Fibroblast of lung (primary cell): ENCODE measurements around the gene TBXAS1. TPM values are rescaled to one million over a fixed set of nuclear protein-coding genes. Genes with fewer than 3 reads are reported as not detected.

Experiments
- DNase-seq, 2 donors: peaks; one replicate each; pipeline versions ENCODE4 v3.0.0 to v3.0.0-alpha.2; 2010; ENCODE audit warnings: low read depth in 2 of 2
- H2AFZ ChIP-seq: 2 replicates; pipeline ENCODE4 v1.5.1; 2012; ENCODE audit warnings: low read length, control low read depth, inconsistent platforms
- H3K27ac ChIP-seq: 2 replicates; pipeline ENCODE4 v1.5.1; 2011; ENCODE audit warnings: low read length, control low read depth; ENCODE audit not compliant: insufficient read depth
- H3K27me3 ChIP-seq: 2 replicates; pipeline ENCODE4 v1.5.1; 2011; ENCODE audit warnings: mild to moderate bottlenecking, low read length; ENCODE audit not compliant: control insufficient read depth, insufficient read depth
- H3K36me3 ChIP-seq: 2 replicates; pipeline ENCODE4 v1.5.1; 2011; ENCODE audit warnings: low read length; ENCODE audit not compliant: control insufficient read depth, insufficient read depth
- H3K4me1 ChIP-seq: 2 replicates; pipeline ENCODE4 v1.5.1; 2011; ENCODE audit warnings: low read length; ENCODE audit not compliant: control insufficient read depth, insufficient read depth; ENCODE audit errors: extremely low read depth
- H3K4me2 ChIP-seq: 2 replicates; pipeline ENCODE4 v1.5.1; 2011; ENCODE audit warnings: low read length, control low read depth; ENCODE audit not compliant: insufficient read depth; ENCODE audit errors: extremely low read depth
- H3K4me3 ChIP-seq, 4 experiments: fragments of 200-600 bp in 1 of 4; sonication (generic) in 1 of 4; replicated peaks in 1 of 4; 2 replicates each; pipeline ENCODE4 v1.5.1; 2011 to 2016; ENCODE audit warnings: low read length in 4 of 4, low read depth in 3 of 4, mild to moderate bottlenecking in 3 of 4, control low read depth in 2 of 4, inconsistent platforms in 1 of 4, mixed read lengths in 1 of 4; ENCODE audit not compliant: insufficient read depth in 1 of 4; ENCODE audit errors: control extremely low read depth in 1 of 4
- H3K79me2 ChIP-seq: 2 replicates; pipeline ENCODE4 v1.5.1; 2012; ENCODE audit warnings: mild to moderate bottlenecking, low read length, inconsistent platforms; ENCODE audit not compliant: control insufficient read depth, insufficient read depth
- H3K9ac ChIP-seq: 2 replicates; pipeline ENCODE4 v1.5.1; 2011; ENCODE audit warnings: mild to moderate bottlenecking, low read length, control low read depth; ENCODE audit not compliant: insufficient read depth
- H3K9me3 ChIP-seq: 2 replicates; pipeline ENCODE4 v1.5.1; 2012; ENCODE audit warnings: low read depth, low read length; ENCODE audit not compliant: control insufficient read depth, insufficient read depth
- H4K20me1 ChIP-seq: 2 replicates; pipeline ENCODE4 v1.5.1; 2011; ENCODE audit warnings: low read length; ENCODE audit not compliant: control insufficient read depth, insufficient read depth; ENCODE audit errors: extremely low read depth
- EZH2 ChIP-seq: IDR thresholded peaks from 2 replicates; pipeline ENCODE4 v1.5.1; 2012; ENCODE audit warnings: low read length, control low read depth, mild to moderate bottlenecking; ENCODE audit errors: missing control alignments
- polyA plus RNA-seq, 2 donors: library from polyadenylated mRNA; depleted of rRNA in 1 of 2; stranded (reverse) in 1 of 2; unstranded in 1 of 2; fragments of >200 nt; gene quantifications; 2 replicates each; pipeline ENCODE4 v1.2.1, GENCODE V29; 2011 to 2012; ENCODE audit warnings: missing spikeins in 1 of 2
- total RNA-seq: library from RNA; depleted of rRNA; stranded (reverse); fragments of >200 nt; gene quantifications from 2 replicates; pipeline ENCODE4 v1.2.1, GENCODE V29; 2014
- TF ChIP-seq, protein P1 (sequence below), 2 donors: IDR thresholded peaks in 1 of 2; conservative IDR thresholded peaks in 1 of 2; 1 replicate in 1 of 2; 2 replicates in 1 of 2; pipeline ENCODE4 v1.5.1; 2011 to 2012; ENCODE audit warnings: low read length in 2 of 2, control low read depth in 1 of 2, inconsistent platforms in 1 of 2, low read depth in 1 of 2, mild to moderate bottlenecking in 1 of 2

TBXAS1 gene
- total and polyA plus RNA-seq, 2 donors (not counting 1 experiment from before 2014, with no cell fraction given), result 1.5 to 2.1 TPM

DNA sequence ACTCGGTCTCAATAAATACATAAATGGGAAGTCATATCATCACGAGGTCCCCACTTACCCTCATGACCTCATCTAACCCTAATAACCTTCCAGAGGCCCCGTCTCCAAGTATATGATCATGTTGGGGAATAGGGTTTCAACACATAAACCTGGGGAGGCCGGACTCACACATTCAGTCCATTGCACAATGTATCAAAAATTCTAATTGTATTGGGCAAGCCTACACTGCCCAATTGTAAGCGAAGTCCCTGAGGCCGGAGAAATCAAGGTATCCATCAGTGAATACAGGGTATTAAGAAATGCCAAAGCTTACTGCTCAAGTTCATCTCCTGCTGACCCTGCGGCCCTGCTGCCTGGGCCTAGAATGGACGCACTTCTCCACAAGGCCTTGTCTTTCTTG is 164.1 kb downstream of the TBXAS1 start:
- no peak overlapping the region for H3K9ac ChIP-seq
- no peaks in the 10 kb centered on the region for H3K27me3 ChIP-seq
- H3K27ac ChIP-seq, result no peak overlapping the region
- H2AFZ ChIP-seq, result no peak overlapping the region
- peaks cover 7% of the 10 kb centered on the region for H3K4me1 ChIP-seq
- H3K4me2 ChIP-seq, result no peak overlapping the region
- H3K4me3 ChIP-seq, result no peak overlapping the region
- no peaks in the 10 kb centered on the region for H4K20me1 ChIP-seq
- H3K9me3 ChIP-seq, result no peaks in the 10 kb centered on the region
- no peaks in the 10 kb centered on the region for H3K79me2 ChIP-seq
- H3K36me3 ChIP-seq, result no peaks in the 10 kb centered on the region
- TF ChIP-seq, protein P1, sequence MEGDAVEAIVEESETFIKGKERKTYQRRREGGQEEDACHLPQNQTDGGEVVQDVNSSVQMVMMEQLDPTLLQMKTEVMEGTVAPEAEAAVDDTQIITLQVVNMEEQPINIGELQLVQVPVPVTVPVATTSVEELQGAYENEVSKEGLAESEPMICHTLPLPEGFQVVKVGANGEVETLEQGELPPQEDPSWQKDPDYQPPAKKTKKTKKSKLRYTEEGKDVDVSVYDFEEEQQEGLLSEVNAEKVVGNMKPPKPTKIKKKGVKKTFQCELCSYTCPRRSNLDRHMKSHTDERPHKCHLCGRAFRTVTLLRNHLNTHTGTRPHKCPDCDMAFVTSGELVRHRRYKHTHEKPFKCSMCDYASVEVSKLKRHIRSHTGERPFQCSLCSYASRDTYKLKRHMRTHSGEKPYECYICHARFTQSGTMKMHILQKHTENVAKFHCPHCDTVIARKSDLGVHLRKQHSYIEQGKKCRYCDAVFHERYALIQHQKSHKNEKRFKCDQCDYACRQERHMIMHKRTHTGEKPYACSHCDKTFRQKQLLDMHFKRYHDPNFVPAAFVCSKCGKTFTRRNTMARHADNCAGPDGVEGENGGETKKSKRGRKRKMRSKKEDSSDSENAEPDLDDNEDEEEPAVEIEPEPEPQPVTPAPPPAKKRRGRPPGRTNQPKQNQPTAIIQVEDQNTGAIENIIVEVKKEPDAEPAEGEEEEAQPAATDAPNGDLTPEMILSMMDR (conservative IDR thresholded peaks at IDR 0.05 in 1 of 2, IDR thresholded peaks at IDR 0.05 in 1 of 2; ENCODE audit: low read depth in 1 of 2, low read length in 2 of 2), result no peak
- TF ChIP-seq EZH2, result no peak
- DNase-seq, result no peak

DNA sequence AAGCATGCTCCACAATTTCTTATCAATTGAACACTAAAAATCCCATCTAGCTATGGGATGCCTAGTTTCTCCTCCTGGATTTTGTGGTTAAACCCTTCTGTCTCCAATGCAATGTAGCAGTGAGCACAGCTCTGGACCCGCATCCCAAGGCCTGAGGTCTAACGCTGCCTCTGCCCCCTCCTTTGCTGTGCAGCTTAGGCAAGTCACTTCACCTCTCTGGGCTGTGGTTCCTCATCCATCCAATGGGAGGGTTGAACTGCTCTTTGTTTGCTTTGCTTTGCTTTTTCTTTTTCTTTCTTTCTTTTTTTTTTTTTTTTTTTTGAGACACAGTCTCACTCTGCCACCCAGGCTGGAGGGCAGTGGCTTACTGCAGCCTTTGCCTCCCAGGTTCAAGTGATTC is 164.5 kb downstream of the TBXAS1 start:
- Histone ChIP-seq H3K4me3 (no peak overlapping the region), H3K9ac (no peak overlapping the region), H3K79me2 (no peaks in the 10 kb centered on the region), H4K20me1 (no peaks in the 10 kb centered on the region), H3K27ac (no peak overlapping the region), H3K9me3 (no peaks in the 10 kb centered on the region), H3K4me1 (peaks cover 7% of the 10 kb centered on the region), H3K36me3 (no peaks in the 10 kb centered on the region), H3K27me3 (no peaks in the 10 kb centered on the region), H2AFZ (no peak overlapping the region), H3K4me2 (no peak overlapping the region)
- DNase-seq, result no peak
- TF ChIP-seq, protein P1 (conservative IDR thresholded peaks at IDR 0.05 in 1 of 2, IDR thresholded peaks at IDR 0.05 in 1 of 2; ENCODE audit: low read depth in 1 of 2, low read length in 2 of 2), result no peak
- TF ChIP-seq EZH2, result no peak

DNA sequence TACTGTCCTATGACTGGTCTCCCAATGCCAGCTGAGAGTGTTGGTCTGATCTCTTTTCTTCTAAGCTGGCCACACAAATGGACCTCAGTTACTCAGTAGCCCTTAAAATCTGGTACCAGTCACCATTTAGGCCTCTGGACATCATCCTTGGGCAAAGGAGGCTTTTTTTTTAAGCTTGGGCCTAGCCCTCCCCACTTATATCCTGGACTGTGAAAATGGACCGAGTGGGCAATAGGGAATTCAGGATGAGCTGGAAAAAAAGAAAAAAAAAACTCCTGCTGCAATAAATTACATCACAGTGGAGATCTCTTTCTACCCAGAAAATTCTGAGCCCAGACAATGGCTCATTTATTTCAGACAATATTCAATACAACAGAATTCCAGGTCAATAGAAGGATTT is 165.3 kb downstream of the TBXAS1 start:
- H4K20me1 ChIP-seq, result no peaks in the 10 kb centered on the region
- H3K9ac ChIP-seq, result no peak overlapping the region
- H3K9me3 ChIP-seq, result no peaks in the 10 kb centered on the region
- H2AFZ ChIP-seq, result no peak overlapping the region
- H3K79me2 ChIP-seq, result no peaks in the 10 kb centered on the region
- H3K4me3 ChIP-seq, result no peak overlapping the region
- DNase-seq, result no peak
- peaks cover 7% of the 10 kb centered on the region for H3K4me1 ChIP-seq
- no peaks in the 10 kb centered on the region for H3K36me3 ChIP-seq
- H3K27ac ChIP-seq, result no peak overlapping the region
- H3K27me3 ChIP-seq, result no peaks in the 10 kb centered on the region
- TF ChIP-seq, protein P1 (conservative IDR thresholded peaks at IDR 0.05 in 1 of 2, IDR thresholded peaks at IDR 0.05 in 1 of 2; ENCODE audit: low read depth in 1 of 2, low read length in 2 of 2), result no peak
- no peak for TF ChIP-seq EZH2
- H3K4me2 ChIP-seq, result no peak overlapping the region
